DND-41 (cell line): Measurements from ENCODE around the gene FKBP2.

Experiments
- ATAC-seq: fragments of 200-7000 bp; cut with Tn5 transposase; 3 replicates; pipeline ENCODE4 v1.9.1; 2021; ENCODE audit warnings: low read depth; ENCODE audit not compliant: insufficient read depth
- DNase-seq: peaks from one replicate; pipeline ENCODE4 v3.0.0-alpha.2; 2020
- H2AFZ ChIP-seq: 2 replicates; pipeline ENCODE4 v1.6.0; 2012; ENCODE audit warnings: low read depth, low read length
- H3K27ac ChIP-seq: 2 replicates; pipeline ENCODE4 v1.5.1; 2012; ENCODE audit warnings: low read length, inconsistent platforms
- H3K27me3 ChIP-seq: fragments of 200-600 bp; sonication (generic); 2 replicates; pipeline ENCODE4 v1.6.0; 2012; ENCODE audit warnings: low read length, mild to moderate bottlenecking, inconsistent platforms; ENCODE audit not compliant: insufficient read depth, poor library complexity
- H3K36me3 ChIP-seq: 2 replicates; pipeline ENCODE4 v1.5.1; 2012; ENCODE audit warnings: low read length, inconsistent platforms; ENCODE audit not compliant: insufficient read depth
- H3K4me1 ChIP-seq: 2 replicates; pipeline ENCODE4 v1.5.1; 2012; ENCODE audit warnings: mild to moderate bottlenecking, low read length; ENCODE audit not compliant: insufficient read depth
- H3K4me2 ChIP-seq: 2 replicates; pipeline ENCODE4 v1.6.0; 2012; ENCODE audit warnings: mild to moderate bottlenecking, moderate library complexity, low read length, inconsistent platforms; ENCODE audit not compliant: insufficient read depth
- H3K4me3 ChIP-seq, 2 experiments: fragments of 200-600 bp in 1 of 2; shearing (Covaris generic) in 1 of 2; 2 replicates each; pipeline ENCODE4 v1.5.1; 2012 to 2016; ENCODE audit warnings: inconsistent platforms in 2 of 2, low read length in 2 of 2, mild to moderate bottlenecking in 2 of 2, low read depth in 1 of 2, moderate library complexity in 1 of 2
- H3K79me2 ChIP-seq: 2 replicates; pipeline ENCODE4 v1.6.0; 2012; ENCODE audit warnings: low read length, inconsistent platforms; ENCODE audit not compliant: insufficient read depth
- H3K9ac ChIP-seq: 2 replicates; pipeline ENCODE4 v1.6.0; 2012; ENCODE audit warnings: low read depth, mild to moderate bottlenecking, inconsistent platforms, low read length, moderate library complexity
- H3K9me3 ChIP-seq: 2 replicates; pipeline ENCODE4 v1.5.1; 2012; ENCODE audit warnings: low read length, moderate library complexity, mild to moderate bottlenecking, inconsistent platforms; ENCODE audit not compliant: insufficient read depth, severe bottlenecking
- H4K20me1 ChIP-seq: 2 replicates; pipeline ENCODE4 v1.6.0; 2012; ENCODE audit warnings: low read length; ENCODE audit not compliant: insufficient read depth
- CTCF ChIP-seq: IDR thresholded peaks from 2 replicates; pipeline ENCODE4 v1.5.1; 2012; ENCODE audit warnings: borderline replicate concordance, low read length, moderate library complexity, mild to moderate bottlenecking; ENCODE audit not compliant: poor library complexity, severe bottlenecking; ENCODE audit errors: extremely low read depth
- EZH2 ChIP-seq: IDR thresholded peaks from 3 replicates; pipeline ENCODE4 v1.6.1; 2012; ENCODE audit warnings: borderline replicate concordance, low read depth, mild to moderate bottlenecking, moderate library complexity, low read length, inconsistent platforms; ENCODE audit not compliant: severe bottlenecking

Gene FKBP2

GRCh38 chr11:64284962-64285884 lies 44.3 kb downstream of the FKBP2 start, which contains the start of gene GPR137:
TSS of gene GPR137 (plus strand) at chr11:64285848. CDS start at chr11:64286525, 677 bp downstream.
- H4K20me1 ChIP-seq: no peaks in the 10 kb centered on the region
- ATAC-seq: peak; percentile 58
- peak within 1 kb of the TSS; percentile 64 for H3K27ac ChIP-seq
- peaks cover 30% of the 10 kb centered on the region for H3K79me2 ChIP-seq
- peak within 1 kb of the TSS; percentile 80 for H2AFZ ChIP-seq
- peak within 1 kb of the TSS; percentile 74 for H3K9ac ChIP-seq
- no peaks in the 10 kb centered on the region for H3K27me3 ChIP-seq
- peak within 1 kb of the TSS; percentile 39 to 67; a peak in 3 of 4 replicates for H3K4me3 ChIP-seq
- no peaks in the 10 kb centered on the region for H3K9me3 ChIP-seq
- peaks cover 36% of the 10 kb centered on the region for H3K4me1 ChIP-seq
- H3K4me2 ChIP-seq: peak within 1 kb of the TSS; percentile 83
- H3K36me3 ChIP-seq: peaks cover 20% of the 10 kb centered on the region
- TF ChIP-seq EZH2 (no peak), CTCF (no peak)
- DNase-seq: peak; percentile 90

GRCh38 chr11:64285885-64286800 lies 45.2 kb downstream of the FKBP2 start:
- peaks cover 36% of the 10 kb centered on the region for H3K4me1 ChIP-seq
- ATAC-seq: peak; percentile 4
- peak overlapping the region; percentile 80 for H2AFZ ChIP-seq
- H3K27me3 ChIP-seq: no peaks in the 10 kb centered on the region
- peak overlapping the region; percentile 74 for H3K9ac ChIP-seq
- peak overlapping the region; percentile 64 for H3K27ac ChIP-seq
- peaks cover 20% of the 10 kb centered on the region for H3K36me3 ChIP-seq
- peak overlapping the region; percentile 83 for H3K4me2 ChIP-seq
- no peaks in the 10 kb centered on the region for H3K9me3 ChIP-seq
- no peak for TF ChIP-seq EZH2
- TF ChIP-seq CTCF: peak; percentile 65
- H3K4me3 ChIP-seq: peak overlapping the region; percentile 39 to 67; a peak in 3 of 4 replicates
- peaks cover 30% of the 10 kb centered on the region for H3K79me2 ChIP-seq
- H4K20me1 ChIP-seq: no peaks in the 10 kb centered on the region
- peak; percentile 50 for DNase-seq

GRCh38 chr11:64286801-64287159 lies 45.9 kb downstream of the FKBP2 start:
- no peak overlapping the region for H2AFZ ChIP-seq
- peak overlapping the region; percentile 83 for H3K4me2 ChIP-seq
- H3K4me3 ChIP-seq: peak overlapping the region in 1 of 2 experiments; percentile 67; a peak in 1 of 4 replicates
- H4K20me1 ChIP-seq: no peaks in the 10 kb centered on the region
- ATAC-seq (no peak), DNase-seq (no peak)
- H3K27ac ChIP-seq: no peak overlapping the region
- peaks cover 30% of the 10 kb centered on the region for H3K79me2 ChIP-seq
- H3K4me1 ChIP-seq: peaks cover 36% of the 10 kb centered on the region
- H3K27me3 ChIP-seq: no peaks in the 10 kb centered on the region
- TF ChIP-seq EZH2: no peak
- no peak for TF ChIP-seq CTCF
- peaks cover 16% of the 10 kb centered on the region for H3K36me3 ChIP-seq
- no peaks in the 10 kb centered on the region for H3K9me3 ChIP-seq
- H3K9ac ChIP-seq: peak overlapping the region; percentile 74; the same call in 1 of the 2 replicates
